ENCODE measurements around the gene ABHD12. TPM values are rescaled to one million over a fixed set of nuclear protein-coding genes. Genes with fewer than 3 reads are reported as not detected.

The ABHD12 gene
- total and polyA plus RNA-seq, 8 donors, result 11.1 to 99.1 (median 44.0) TPM

- no peak for TF ChIP-seq POLR2A (IDR thresholded peaks at IDR 0.05)
- Histone ChIP-seq H3K4me3 (no peak overlapping the region), H3K36me3 (peaks cover 9 to 86% (median 84%) of the 10 kb centered on the region in 4 donors), H3K27ac (no peak overlapping the region), H3K9me3 (no peaks in the 10 kb centered on the region), H3K4me1 (peaks cover 0 to 6% (median 0%) of the 10 kb centered on the region in 4 donors), H3K27me3 (no peaks in the 10 kb centered on the region)
- no peak for DNase-seq
- intact Hi-C loops (cut with DNase I; ENCODE audit: low total_unique reads), result no loop called here
- WGBS, 5 donors, result 93 to 97% (median 94%) methylated on average over 8 to 12 of the region's 12 CpGs
Measured at GRCh38 chr20:25303292-25304024, 87.2 kb downstream of the ABHD12 start.

GRCh38 chr20:25302596-25302995 is 88.0 kb downstream of the ABHD12 start:
- no peak for DNase-seq
- intact Hi-C loops (cut with DNase I; ENCODE audit: low total_unique reads), result no loop called here
- Histone ChIP-seq H3K4me3 (no peak overlapping the region), H3K9me3 (no peaks in the 10 kb centered on the region), H3K4me1 (peaks cover 0 to 4% (median under 1%) of the 10 kb centered on the region in 4 donors), H3K27ac (no peak overlapping the region), H3K36me3 (peaks cover 1 to 86% (median 81%) of the 10 kb centered on the region in 4 donors), H3K27me3 (no peaks in the 10 kb centered on the region)
- WGBS, 5 donors, result 84 to 92% (median 91%) methylated on average over 6 of the region's 6 CpGs
- no peak for TF ChIP-seq EP300 (IDR thresholded peaks at IDR 0.05)
- TF ChIP-seq POLR2A (IDR thresholded peaks at IDR 0.05), result no peak
- TF ChIP-seq CTCF (IDR thresholded peaks at IDR 0.05), result no peak
- TF ChIP-seq POLR2AphosphoS5 (IDR thresholded peaks at IDR 0.05), result no peak

GRCh38 chr20:25301357-25301920 is 89.2 kb downstream of the ABHD12 start:
- H3K36me3 ChIP-seq, result peaks cover 0 to 86% (median 81%) of the 10 kb centered on the region in 4 donors
- intact Hi-C loops (cut with DNase I; ENCODE audit: low total_unique reads), result no loop called here

GRCh38 chr20:25300496-25301170 is 90.0 kb downstream of the ABHD12 start:
- peaks cover 0 to 87% (median 85%) of the 10 kb centered on the region in 4 donors for H3K36me3 ChIP-seq
- intact Hi-C loops (cut with DNase I; ENCODE audit: low total_unique reads), result no loop called here
- peaks cover 15 to 21% (median 20%) of the 10 kb centered on the region in 4 donors for H3K4me1 ChIP-seq
- WGBS, 5 donors, result 75 to 100% (median 80%) methylated on average over 1 to 13 of the region's 13 CpGs
- H3K27ac ChIP-seq, result no peak overlapping the region
- TF ChIP-seq CTCF (IDR thresholded peaks at IDR 0.05) (no peak), POLR2A (IDR thresholded peaks at IDR 0.05) (no peak), EP300 (IDR thresholded peaks at IDR 0.05) (no peak), POLR2AphosphoS5 (IDR thresholded peaks at IDR 0.05) (no peak)
- H3K27me3 ChIP-seq, result no peaks in the 10 kb centered on the region
- no peak overlapping the region for H3K4me3 ChIP-seq
- DNase-seq, result no peak
- H3K9me3 ChIP-seq, result no peaks in the 10 kb centered on the region

More at GRCh38 chr20:25301357-25301920, 89.2 kb downstream of the ABHD12 start:
- no peak for DNase-seq
- Histone ChIP-seq H3K4me3 (no peak overlapping the region), H3K9me3 (no peaks in the 10 kb centered on the region), H3K4me1 (peaks cover 7 to 13% (median 12%) of the 10 kb centered on the region in 4 donors), H3K27ac (no peak overlapping the region), H3K27me3 (no peaks in the 10 kb centered on the region)
- no peak for TF ChIP-seq POLR2A (IDR thresholded peaks at IDR 0.05)
- no peak for TF ChIP-seq EP300 (IDR thresholded peaks at IDR 0.05)
- TF ChIP-seq POLR2AphosphoS5 (IDR thresholded peaks at IDR 0.05), result no peak
- TF ChIP-seq CTCF (IDR thresholded peaks at IDR 0.05), result no peak
- WGBS, 5 donors, result 76 to 87% (median 81%) methylated on average over 6 to 9 of the region's 9 CpGs

Data from stomach (tissue), 9 donors.